Chondrocyte (in vitro differentiated cells): ENCODE results near the gene TRA2B. TPM values are rescaled to one million over a fixed set of nuclear protein-coding genes. Genes with fewer than 3 reads are reported as not detected.

Experiments used
- DNase-seq: peaks from one replicate; pipeline ENCODE4 v3.0.0; 2021; ENCODE audit warnings: mixed read lengths, low spot score
- H3K27ac Mint-ChIP-seq: one replicate; pipeline ENCODE4 v1.8.0; 2021; ENCODE audit warnings: mild to moderate bottlenecking, moderate library complexity, mixed read lengths; ENCODE audit not compliant: unreplicated experiment
- H3K27me3 Mint-ChIP-seq: 2 replicates; pipeline ENCODE4 v1.8.0; 2021; ENCODE audit warnings: low read depth, mixed read lengths
- H3K36me3 Mint-ChIP-seq: 2 replicates; pipeline ENCODE4 v1.8.0; 2021; ENCODE audit warnings: low read depth, mixed read lengths
- H3K4me1 Mint-ChIP-seq: 2 replicates; pipeline ENCODE4 v1.8.0; 2021; ENCODE audit warnings: low read depth, mild to moderate bottlenecking, mixed read lengths
- H3K4me3 Mint-ChIP-seq: one replicate; pipeline ENCODE4 v1.8.0; 2021; ENCODE audit warnings: mild to moderate bottlenecking, moderate library complexity, mixed read lengths; ENCODE audit not compliant: unreplicated experiment
- H3K9me3 Mint-ChIP-seq: 2 replicates; pipeline ENCODE4 v1.8.0; 2021; ENCODE audit warnings: low read depth, mixed read lengths
- total RNA-seq: library from RNA; stranded (reverse); gene quantifications from 3 replicates; pipeline ENCODE4 v1.2.1, GENCODE V29; 2021
- TF ChIP-seq, protein P1 (sequence below): fragments of 200-600 bp; sonication (generic); IDR thresholded peaks from 2 replicates; pipeline ENCODE4 v1.5.0; 2021; ENCODE audit warnings: antibody characterized with exemption, mild to moderate bottlenecking, moderate library complexity

Gene TRA2B
- total RNA-seq, 1 donor from 2014 or later = 85.8 TPM

GRCh38 chr3:185981621-185982020 lies 43.8 kb upstream of the TRA2B start:
- Mint-ChIP-seq H3K4me3 (no peak overlapping the region), H3K27me3 (peaks cover 2% of the 10 kb centered on the region), H3K9me3 (no peaks in the 10 kb centered on the region), H3K36me3 (no peaks in the 10 kb centered on the region), H3K4me1 (peaks cover 54% of the 10 kb centered on the region), H3K27ac (peak overlapping the region; percentile 19)
- DNase-seq = no peak
- TF ChIP-seq, protein P1, sequence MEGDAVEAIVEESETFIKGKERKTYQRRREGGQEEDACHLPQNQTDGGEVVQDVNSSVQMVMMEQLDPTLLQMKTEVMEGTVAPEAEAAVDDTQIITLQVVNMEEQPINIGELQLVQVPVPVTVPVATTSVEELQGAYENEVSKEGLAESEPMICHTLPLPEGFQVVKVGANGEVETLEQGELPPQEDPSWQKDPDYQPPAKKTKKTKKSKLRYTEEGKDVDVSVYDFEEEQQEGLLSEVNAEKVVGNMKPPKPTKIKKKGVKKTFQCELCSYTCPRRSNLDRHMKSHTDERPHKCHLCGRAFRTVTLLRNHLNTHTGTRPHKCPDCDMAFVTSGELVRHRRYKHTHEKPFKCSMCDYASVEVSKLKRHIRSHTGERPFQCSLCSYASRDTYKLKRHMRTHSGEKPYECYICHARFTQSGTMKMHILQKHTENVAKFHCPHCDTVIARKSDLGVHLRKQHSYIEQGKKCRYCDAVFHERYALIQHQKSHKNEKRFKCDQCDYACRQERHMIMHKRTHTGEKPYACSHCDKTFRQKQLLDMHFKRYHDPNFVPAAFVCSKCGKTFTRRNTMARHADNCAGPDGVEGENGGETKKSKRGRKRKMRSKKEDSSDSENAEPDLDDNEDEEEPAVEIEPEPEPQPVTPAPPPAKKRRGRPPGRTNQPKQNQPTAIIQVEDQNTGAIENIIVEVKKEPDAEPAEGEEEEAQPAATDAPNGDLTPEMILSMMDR = peak; percentile 35

- no peak for DNase-seq
- Mint-ChIP-seq H3K27ac (no peak overlapping the region), H3K4me3 (no peak overlapping the region), H3K36me3 (no peaks in the 10 kb centered on the region), H3K27me3 (peaks cover 2% of the 10 kb centered on the region), H3K9me3 (no peaks in the 10 kb centered on the region), H3K4me1 (peaks cover 51% of the 10 kb centered on the region)
- TF ChIP-seq, protein P1 = no peak
Observed at GRCh38 chr3:185979721-185980121, 41.9 kb upstream of the TRA2B start.

- peaks cover 39% of the 10 kb centered on the region for H3K4me1 Mint-ChIP-seq
- TF ChIP-seq, protein P1 = no peak
- no peak overlapping the region for H3K4me3 Mint-ChIP-seq
- no peak overlapping the region for H3K27ac Mint-ChIP-seq
- H3K9me3 Mint-ChIP-seq = no peaks in the 10 kb centered on the region
- peaks cover 3% of the 10 kb centered on the region for H3K36me3 Mint-ChIP-seq
- peaks cover 2% of the 10 kb centered on the region for H3K27me3 Mint-ChIP-seq
- DNase-seq = no peak
Observed at GRCh38 chr3:185978516-185978915, 40.7 kb upstream of the TRA2B start.

DNA sequence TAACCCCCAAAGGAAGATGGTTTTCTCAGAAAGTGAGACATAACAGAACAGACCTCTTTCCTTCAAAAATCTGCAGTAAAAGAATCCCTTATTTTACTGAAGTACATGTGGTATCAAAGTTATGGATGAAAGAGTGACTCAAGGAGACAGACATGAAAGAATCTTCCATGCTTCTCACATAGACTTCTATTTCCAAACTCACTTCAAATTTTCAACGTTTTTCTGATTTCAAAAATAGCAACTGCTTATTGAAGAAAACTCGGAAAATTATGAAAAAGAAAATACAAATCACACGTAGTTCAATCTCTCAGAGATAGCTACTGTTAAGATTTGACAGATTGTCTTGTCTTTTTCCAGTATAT lies 39.8 kb upstream of the TRA2B start:
- TF ChIP-seq, protein P1 = no peak
- no peaks in the 10 kb centered on the region for H3K9me3 Mint-ChIP-seq
- DNase-seq = no peak
- H3K36me3 Mint-ChIP-seq = peaks cover 3% of the 10 kb centered on the region
- peaks cover 34% of the 10 kb centered on the region for H3K4me1 Mint-ChIP-seq
- no peaks in the 10 kb centered on the region for H3K27me3 Mint-ChIP-seq
- H3K27ac Mint-ChIP-seq = no peak overlapping the region
- no peak overlapping the region for H3K4me3 Mint-ChIP-seq

- Mint-ChIP-seq H3K36me3 (peaks cover 3% of the 10 kb centered on the region), H3K4me3 (no peak overlapping the region), H3K4me1 (peaks cover 28% of the 10 kb centered on the region), H3K9me3 (no peaks in the 10 kb centered on the region), H3K27me3 (no peaks in the 10 kb centered on the region), H3K27ac (no peak overlapping the region)
- TF ChIP-seq, protein P1 = peak; percentile 97
- DNase-seq = no peak
Observed at GRCh38 chr3:185976977-185977678, 39.3 kb upstream of the TRA2B start.
